Measurements from ENCODE around the gene AMY2A.
"Not testable (repeated sequence)": the region's sequence is repeated elsewhere in the genome, so short reads cannot be mapped to it uniquely, and the experiment has no call there.

AMY2A gene

GRCh38 chr1:103616994-103617477, at the start of gene AMY2A:
AMY2A (plus strand) TSS chr1:103617427; CDS start chr1:103617441, 14 bp downstream.
- DNase-seq, result not testable (repeated sequence)

- no peak for DNase-seq
These were observed 47.7 kb upstream of the AMY2A start for GRCh38 chr1:103569493-103569892.

GRCh38 chr1:103571289-103571688, 45.9 kb upstream of the AMY2A start, which contains the start of gene AMY2B:
AMY2B (plus strand) TSS chr1:103571589; CDS start chr1:103571603, 14 bp downstream.
- not testable (repeated sequence) for DNase-seq

GRCh38 chr1:103576065-103576464, 41.2 kb upstream of the AMY2A start:
- no peak for DNase-seq

GRCh38 chr1:103576784-103577183, 40.4 kb upstream of the AMY2A start:
- not testable (repeated sequence) for DNase-seq

GRCh38 chr1:103582464-103582863, 34.8 kb upstream of the AMY2A start:
- no peak for DNase-seq

- no peak for DNase-seq
These were observed 33.3 kb upstream of the AMY2A start for GRCh38 chr1:103583887-103584286.

GRCh38 chr1:103584537-103584936, 32.7 kb upstream of the AMY2A start:
- no peak for DNase-seq

GRCh38 chr1:103602740-103603139, 14.5 kb upstream of the AMY2A start:
- DNase-seq, result not testable (repeated sequence)

GRCh38 chr1:103616362-103616761, 865 bp upstream of the AMY2A start:
- DNase-seq, result no peak

GRCh38 chr1:103627436-103627835, 10.2 kb downstream of the AMY2A start:
- not testable (repeated sequence) for DNase-seq

- DNase-seq, result not testable (repeated sequence)
These were observed 24.0 kb downstream of the AMY2A start for GRCh38 chr1:103641194-103641593.

GRCh38 chr1:103643908-103644307, 26.7 kb downstream of the AMY2A start:
- DNase-seq, result not testable (repeated sequence)

- DNase-seq, result not testable (repeated sequence)
These were observed 33.1 kb downstream of the AMY2A start for GRCh38 chr1:103650305-103650704.

- DNase-seq, result not testable (repeated sequence)
These were observed 33.7 kb downstream of the AMY2A start for GRCh38 chr1:103650889-103651288.

- not testable (repeated sequence) for DNase-seq
These were observed 36.9 kb downstream of the AMY2A start for GRCh38 chr1:103654133-103654532.

GRCh38 chr1:103655460-103655859, 38.2 kb downstream of the AMY2A start, which contains the start of gene AMY1A:
AMY1A (plus strand) TSS chr1:103655760; CDS start chr1:103656331, 571 bp downstream.
- DNase-seq, result not testable (repeated sequence)

All from inflammatory macrophage treated with lipopolysaccharide for 4 hours (primary cell).